ENCODE data around the gene DNAJA3. TPM values are rescaled to one million over a fixed set of nuclear protein-coding genes. Genes with fewer than 3 reads are reported as not detected.
"Not testable (repeated sequence)": the region's sequence is repeated elsewhere in the genome, so short reads cannot be mapped to it uniquely, and the experiment has no call there.

DNAJA3 gene
- polyA plus RNA-seq, 2 donors, result 20.5 to 27.8 TPM

- 95 to 97% methylated on average over 15 of the region's 15 CpGs for WGBS, 2 donors
- H3K36me3 ChIP-seq (ENCODE audit: control insufficient read depth in 2 of 2, insufficient read depth in 2 of 2, low read length in 1 of 2), result peaks cover 0 to 13% of the 10 kb centered on the region in 2 donors
- not testable (repeated sequence) for H3K27me3 ChIP-seq (ENCODE audit: control insufficient read depth in 1 of 2, insufficient read depth in 2 of 2, low read length in 2 of 2); H3K9me3 ChIP-seq (ENCODE audit: control insufficient read depth in 2 of 2, insufficient read depth in 1 of 2, low read depth in 1 of 2, low read length in 1 of 2); H3K4me3 ChIP-seq (ENCODE audit: low read depth in 1 of 2, low read length in 2 of 2)
- H3K27ac ChIP-seq (ENCODE audit: low read depth in 2 of 2, low read length in 1 of 2), result peak overlapping the region; percentile 84 to 93
- H3K4me1 ChIP-seq (ENCODE audit: control insufficient read depth in 2 of 2, insufficient read depth in 2 of 2, low read length in 1 of 2), result peaks cover 0 to 12% of the 10 kb centered on the region in 2 donors
These were observed 31.8 kb upstream of the DNAJA3 start for GRCh38 chr16:4393850-4394249.

- peaks cover 0 to 11% of the 10 kb centered on the region in 2 donors for H3K4me1 ChIP-seq (ENCODE audit: control insufficient read depth in 2 of 2, insufficient read depth in 2 of 2, low read length in 1 of 2)
- H3K9me3 ChIP-seq (ENCODE audit: control insufficient read depth in 2 of 2, insufficient read depth in 1 of 2, low read depth in 1 of 2, low read length in 1 of 2), result no peaks in the 10 kb centered on the region
- 72 to 80% methylated on average over 9 of the region's 9 CpGs for WGBS, 2 donors
- no peak overlapping the region for H3K27ac ChIP-seq (ENCODE audit: low read depth in 2 of 2, low read length in 1 of 2)
- H3K4me3 ChIP-seq (ENCODE audit: low read depth in 1 of 2, low read length in 2 of 2), result no peak overlapping the region
- H3K27me3 ChIP-seq (ENCODE audit: control insufficient read depth in 1 of 2, insufficient read depth in 2 of 2, low read length in 2 of 2), result no peaks in the 10 kb centered on the region
- peaks cover 0 to 13% of the 10 kb centered on the region in 2 donors for H3K36me3 ChIP-seq (ENCODE audit: control insufficient read depth in 2 of 2, insufficient read depth in 2 of 2, low read length in 1 of 2)
These were observed 30.5 kb upstream of the DNAJA3 start for GRCh38 chr16:4395055-4395726.

GRCh38 chr16:4399001-4399730 lies 26.5 kb upstream of the DNAJA3 start:
- no peaks in the 10 kb centered on the region for H3K9me3 ChIP-seq (ENCODE audit: control insufficient read depth in 2 of 2, insufficient read depth in 1 of 2, low read depth in 1 of 2, low read length in 1 of 2)
- no peaks in the 10 kb centered on the region for H3K27me3 ChIP-seq (ENCODE audit: control insufficient read depth in 1 of 2, insufficient read depth in 2 of 2, low read length in 2 of 2)
- WGBS, 2 donors, result 87% methylated on average over 9 of the region's 9 CpGs
- H3K27ac ChIP-seq (ENCODE audit: low read depth in 2 of 2, low read length in 1 of 2), result no peak overlapping the region
- H3K4me3 ChIP-seq (ENCODE audit: low read depth in 1 of 2, low read length in 2 of 2), result no peak overlapping the region
- H3K36me3 ChIP-seq (ENCODE audit: control insufficient read depth in 2 of 2, insufficient read depth in 2 of 2, low read length in 1 of 2), result peaks cover 0 to 12% of the 10 kb centered on the region in 2 donors
- peaks cover 0 to 4% of the 10 kb centered on the region in 2 donors for H3K4me1 ChIP-seq (ENCODE audit: control insufficient read depth in 2 of 2, insufficient read depth in 2 of 2, low read length in 1 of 2)

GRCh38 chr16:4401094-4401501 lies 24.6 kb upstream of the DNAJA3 start:
- H3K27ac ChIP-seq (ENCODE audit: low read depth in 2 of 2, low read length in 1 of 2), result no peak overlapping the region
- peaks cover 0 to 18% of the 10 kb centered on the region in 2 donors for H3K36me3 ChIP-seq (ENCODE audit: control insufficient read depth in 2 of 2, insufficient read depth in 2 of 2, low read length in 1 of 2)
- WGBS, 2 donors, result 95 to 98% methylated on average over 12 of the region's 12 CpGs
- no peaks in the 10 kb centered on the region for H3K9me3 ChIP-seq (ENCODE audit: control insufficient read depth in 2 of 2, insufficient read depth in 1 of 2, low read depth in 1 of 2, low read length in 1 of 2)
- no peak overlapping the region for H3K4me3 ChIP-seq (ENCODE audit: low read depth in 1 of 2, low read length in 2 of 2)
- H3K27me3 ChIP-seq (ENCODE audit: control insufficient read depth in 1 of 2, insufficient read depth in 2 of 2, low read length in 2 of 2), result no peaks in the 10 kb centered on the region
- H3K4me1 ChIP-seq (ENCODE audit: control insufficient read depth in 2 of 2, insufficient read depth in 2 of 2, low read length in 1 of 2), result peaks cover 0 to 4% of the 10 kb centered on the region in 2 donors

GRCh38 chr16:4401510-4401909 lies 24.2 kb upstream of the DNAJA3 start:
- Histone ChIP-seq H3K27me3 (ENCODE audit: control insufficient read depth in 1 of 2, insufficient read depth in 2 of 2, low read length in 2 of 2) (no peaks in the 10 kb centered on the region), H3K36me3 (ENCODE audit: control insufficient read depth in 2 of 2, insufficient read depth in 2 of 2, low read length in 1 of 2) (peaks cover 0 to 18% of the 10 kb centered on the region in 2 donors), H3K4me1 (ENCODE audit: control insufficient read depth in 2 of 2, insufficient read depth in 2 of 2, low read length in 1 of 2) (peaks cover 0 to 4% of the 10 kb centered on the region in 2 donors), H3K4me3 (ENCODE audit: low read depth in 1 of 2, low read length in 2 of 2) (no peak overlapping the region), H3K9me3 (ENCODE audit: control insufficient read depth in 2 of 2, insufficient read depth in 1 of 2, low read depth in 1 of 2, low read length in 1 of 2) (no peaks in the 10 kb centered on the region), H3K27ac (ENCODE audit: low read depth in 2 of 2, low read length in 1 of 2) (no peak overlapping the region)
- WGBS, 2 donors, result 97% methylated on average over 12 of the region's 12 CpGs

- H3K9me3 ChIP-seq (ENCODE audit: control insufficient read depth in 2 of 2, insufficient read depth in 1 of 2, low read depth in 1 of 2, low read length in 1 of 2), result no peaks in the 10 kb centered on the region
- H3K4me3 ChIP-seq (ENCODE audit: low read depth in 1 of 2, low read length in 2 of 2), result peak overlapping the region in 1 of 2 donors; percentile 34
- no peaks in the 10 kb centered on the region for H3K27me3 ChIP-seq (ENCODE audit: control insufficient read depth in 1 of 2, insufficient read depth in 2 of 2, low read length in 2 of 2)
- H3K27ac ChIP-seq (ENCODE audit: low read depth in 2 of 2, low read length in 1 of 2), result no peak overlapping the region
- peaks cover 0 to 4% of the 10 kb centered on the region in 2 donors for H3K4me1 ChIP-seq (ENCODE audit: control insufficient read depth in 2 of 2, insufficient read depth in 2 of 2, low read length in 1 of 2)
- H3K36me3 ChIP-seq (ENCODE audit: control insufficient read depth in 2 of 2, insufficient read depth in 2 of 2, low read length in 1 of 2), result peaks cover under 1 to 21% of the 10 kb centered on the region in 2 donors
- 24 to 29% methylated on average over 29 of the region's 29 CpGs for WGBS, 2 donors
These were observed 23.1 kb upstream of the DNAJA3 start for GRCh38 chr16:4402439-4403132.

GRCh38 chr16:4403133-4403949 lies 22.3 kb upstream of the DNAJA3 start:
- H3K4me3 ChIP-seq (ENCODE audit: low read depth in 1 of 2, low read length in 2 of 2), result no peak overlapping the region
- WGBS, 2 donors, result 86 to 88% methylated on average over 24 of the region's 24 CpGs
- H3K36me3 ChIP-seq (ENCODE audit: control insufficient read depth in 2 of 2, insufficient read depth in 2 of 2, low read length in 1 of 2), result peaks cover 4 to 29% of the 10 kb centered on the region in 2 donors
- H3K9me3 ChIP-seq (ENCODE audit: control insufficient read depth in 2 of 2, insufficient read depth in 1 of 2, low read depth in 1 of 2, low read length in 1 of 2), result no peaks in the 10 kb centered on the region
- H3K27me3 ChIP-seq (ENCODE audit: control insufficient read depth in 1 of 2, insufficient read depth in 2 of 2, low read length in 2 of 2), result no peaks in the 10 kb centered on the region
- H3K4me1 ChIP-seq (ENCODE audit: control insufficient read depth in 2 of 2, insufficient read depth in 2 of 2, low read length in 1 of 2), result peaks cover 0 to 7% of the 10 kb centered on the region in 2 donors
- H3K27ac ChIP-seq (ENCODE audit: low read depth in 2 of 2, low read length in 1 of 2), result no peak overlapping the region

- Histone ChIP-seq H3K9me3 (ENCODE audit: control insufficient read depth in 2 of 2, insufficient read depth in 1 of 2, low read depth in 1 of 2, low read length in 1 of 2) (no peaks in the 10 kb centered on the region), H3K27ac (ENCODE audit: low read depth in 2 of 2, low read length in 1 of 2) (no peak overlapping the region), H3K4me1 (ENCODE audit: control insufficient read depth in 2 of 2, insufficient read depth in 2 of 2, low read length in 1 of 2) (peaks cover 0 to 12% of the 10 kb centered on the region in 2 donors), H3K4me3 (ENCODE audit: low read depth in 1 of 2, low read length in 2 of 2) (no peak overlapping the region), H3K27me3 (ENCODE audit: control insufficient read depth in 1 of 2, insufficient read depth in 2 of 2, low read length in 2 of 2) (no peaks in the 10 kb centered on the region), H3K36me3 (ENCODE audit: control insufficient read depth in 2 of 2, insufficient read depth in 2 of 2, low read length in 1 of 2) (peaks cover 4 to 32% of the 10 kb centered on the region in 2 donors)
- WGBS, 2 donors, result 80 to 82% methylated on average over 20 of the region's 20 CpGs
These were observed 21.3 kb upstream of the DNAJA3 start for GRCh38 chr16:4404247-4404966.
